ENCODE measurements around the gene MICU1. TPM values are rescaled to one million over a fixed set of nuclear protein-coding genes. Genes with fewer than 3 reads are reported as not detected.
"Not testable (repeated sequence)": the region's sequence is repeated elsewhere in the genome, so short reads cannot be mapped to it uniquely, and the experiment has no call there.

MICU1 gene
- total RNA-seq, 2 donors from 2014 or later = 48.9 to 54.1 TPM

DNA sequence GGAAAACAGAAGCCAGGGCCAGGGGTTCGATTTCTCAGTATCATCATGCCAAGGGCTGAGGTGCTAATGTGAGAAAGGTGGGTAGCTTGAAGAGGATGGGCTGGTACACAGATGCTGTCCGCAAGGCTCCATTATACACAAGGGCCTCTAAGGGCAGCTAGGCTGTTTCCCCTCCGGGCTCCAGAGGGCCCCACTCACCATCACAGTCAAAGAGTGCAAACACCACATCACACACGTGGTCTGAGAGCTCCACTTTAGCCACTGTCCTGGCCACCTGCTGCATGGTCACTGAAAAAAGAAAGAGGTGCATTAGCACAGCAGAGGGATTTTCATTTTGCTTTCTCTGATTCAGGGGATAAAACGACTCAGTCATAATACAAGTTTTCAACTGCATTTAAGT is 250.3 kb downstream of the MICU1 start:
- intact Hi-C loops (cut with DNase I, micrococcal nuclease) = no loop called here
- peak; percentile 61 for ATAC-seq
- DNase-seq = no peak

DNA sequence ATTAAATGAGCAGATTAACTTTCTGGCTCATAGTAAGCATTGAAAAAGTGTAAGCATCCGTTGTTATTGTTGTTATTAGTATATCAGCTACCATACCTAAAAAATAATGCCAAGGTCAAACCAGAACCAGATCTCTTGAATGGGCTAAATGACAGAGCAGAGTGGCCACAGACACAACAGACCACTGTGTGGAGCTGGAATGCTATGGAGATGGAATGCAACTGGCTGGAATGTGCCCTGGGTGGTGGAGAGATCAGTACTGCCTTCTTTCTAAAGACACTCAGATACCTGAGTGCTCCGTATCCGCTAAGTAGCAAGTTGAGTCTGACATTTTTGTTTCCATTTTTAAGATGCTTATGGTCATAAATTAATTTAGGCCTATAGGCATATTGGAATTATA is 250.7 kb downstream of the MICU1 start:
- no peak for DNase-seq
- intact Hi-C loops (cut with DNase I, micrococcal nuclease) = no loop called here
- no peak for ATAC-seq

DNA sequence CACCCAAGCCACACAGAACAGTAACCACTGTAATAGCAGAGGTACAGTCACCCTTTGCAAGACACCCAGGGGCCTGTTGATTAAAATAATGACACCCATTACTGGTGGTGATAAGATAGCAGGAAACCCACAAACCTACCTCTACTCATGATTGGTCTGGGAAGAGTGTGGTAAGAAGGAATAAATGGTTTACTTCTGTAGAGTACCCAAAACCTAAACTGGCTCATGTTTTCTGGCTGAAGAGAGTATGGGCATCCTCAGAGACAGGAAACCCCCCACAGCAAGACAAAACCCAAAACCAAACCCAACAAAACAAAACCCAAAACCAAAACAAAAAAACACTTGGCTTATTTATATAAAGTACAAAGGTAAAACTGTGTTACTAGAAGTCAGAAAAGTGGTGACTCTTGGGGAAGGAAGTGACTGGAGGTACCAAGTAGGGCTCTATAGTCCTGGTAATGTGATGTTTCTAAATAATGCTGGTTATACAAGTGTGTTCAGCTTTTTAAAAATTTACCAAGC is 255.6 kb downstream of the MICU1 start:
- DNase-seq (no peak), ATAC-seq (peak; percentile 12)
- intact Hi-C loops (cut with DNase I, micrococcal nuclease) = no loop called here

DNA sequence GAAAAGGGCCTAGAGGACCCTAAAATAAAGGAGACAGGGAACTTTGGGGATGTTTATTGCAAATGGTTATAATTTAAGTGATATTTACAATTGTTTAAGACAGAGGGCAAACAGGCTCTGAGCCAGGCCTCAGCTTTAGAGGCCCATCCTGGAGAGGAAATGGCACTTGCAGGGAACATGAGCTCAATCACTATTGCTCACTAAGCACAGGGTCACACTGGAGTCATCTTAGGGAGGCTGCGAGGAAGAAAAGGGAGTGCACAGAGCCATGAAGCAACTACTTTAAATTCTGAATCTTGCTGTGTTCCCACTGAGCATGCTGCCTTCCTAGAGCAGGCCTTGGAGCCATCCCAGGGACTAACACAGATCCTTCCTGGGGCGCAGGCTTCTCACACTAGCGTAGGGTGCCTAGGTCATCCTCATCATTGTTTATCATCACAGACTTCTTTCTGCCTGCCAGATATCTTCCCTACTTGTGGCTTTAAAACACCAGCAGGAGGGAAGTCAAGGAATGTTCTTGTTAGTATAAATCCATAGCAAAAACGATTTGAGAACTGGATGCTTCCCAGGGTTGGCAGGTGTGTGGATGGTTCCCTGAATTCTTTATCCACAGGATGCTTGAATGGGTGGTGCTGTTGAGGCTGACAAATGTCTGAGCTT is 258.4 kb downstream of the MICU1 start:
- ATAC-seq (no peak), DNase-seq (no peak)
- intact Hi-C loops (cut with DNase I, micrococcal nuclease) = loop anchor here in 1 of 2 donors (10.0 kb wide), 3 partner anchors 327 to 697 kb away; partner anchors contain the start of gene MCU

DNA sequence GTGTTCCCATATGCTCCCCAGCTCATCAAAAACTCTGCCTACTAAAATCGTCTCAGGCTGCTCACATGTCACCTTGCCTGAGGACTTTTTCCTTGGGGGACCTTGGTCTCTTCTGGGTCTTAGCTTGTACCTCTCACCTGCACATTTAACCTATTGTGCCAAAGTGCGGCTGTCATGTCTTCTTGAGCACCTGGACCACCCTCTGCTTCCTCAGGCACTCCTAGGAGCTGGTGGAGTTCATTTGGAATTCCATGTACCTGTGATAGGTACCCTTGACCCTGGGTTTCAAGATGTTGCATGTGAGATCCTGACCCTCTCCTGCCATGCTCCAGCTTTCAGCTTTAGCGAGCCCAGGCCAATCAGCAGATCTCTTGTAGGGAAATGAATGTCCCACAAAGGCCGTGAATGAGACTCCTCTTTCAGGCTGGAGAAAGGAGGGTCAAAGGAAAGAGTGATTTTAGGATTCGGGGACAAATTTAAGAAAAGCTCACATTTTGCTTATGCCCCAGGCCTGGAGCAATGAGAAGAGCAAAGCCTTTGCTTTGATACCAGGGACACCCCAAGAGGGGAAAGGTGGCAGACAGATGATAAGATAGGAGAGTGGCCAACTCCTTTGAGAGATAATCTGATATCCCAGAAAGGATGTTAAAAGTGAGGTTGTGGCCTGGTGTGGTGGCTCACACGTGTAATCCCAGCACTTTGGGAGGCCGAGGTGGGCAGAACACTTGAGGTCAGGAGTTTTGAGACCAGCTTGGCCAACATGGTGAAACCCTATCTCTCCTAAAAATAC is 260.6 kb downstream of the MICU1 start:
- no peak for ATAC-seq
- intact Hi-C loops (cut with DNase I, micrococcal nuclease) = loop anchor here in 1 of 2 donors (10.0 kb wide), 3 partner anchors 330 to 700 kb away; partner anchors contain the start of gene MCU
- no peak for DNase-seq

DNA sequence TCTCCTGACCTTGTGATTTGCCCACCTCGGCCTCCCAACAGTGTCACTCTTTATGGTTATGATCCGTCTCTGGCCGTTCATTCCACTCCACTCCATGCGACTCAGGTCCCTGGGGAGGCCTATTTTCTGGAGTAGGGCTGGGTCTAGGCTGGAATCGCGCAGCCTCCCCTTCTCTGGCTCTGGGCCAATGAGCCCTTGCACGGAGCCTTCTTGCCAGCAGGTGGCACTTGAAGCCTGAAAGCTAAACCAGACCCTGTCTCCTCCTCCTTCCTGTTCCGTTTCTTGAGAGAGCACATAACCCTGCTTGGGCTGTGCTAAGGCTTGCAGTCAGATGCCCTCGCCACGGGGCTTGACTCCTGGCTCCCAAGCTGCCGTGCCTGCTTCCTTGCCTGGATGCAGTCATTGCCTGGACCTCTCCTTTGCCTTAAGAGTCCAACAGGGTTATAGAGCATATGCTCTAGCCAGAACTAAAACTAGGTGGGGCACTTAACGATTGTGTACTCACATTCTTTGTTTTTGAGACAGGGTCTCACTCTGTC is 261.6 kb downstream of the MICU1 start:
- peak; percentile 72 to 88 for DNase-seq
- intact Hi-C loops (cut with DNase I, micrococcal nuclease) = loop anchor here in 1 of 2 donors (10.0 kb wide), 3 partner anchors 330 to 700 kb away; partner anchors contain the start of gene MCU
- peak; percentile 93 for ATAC-seq

DNA sequence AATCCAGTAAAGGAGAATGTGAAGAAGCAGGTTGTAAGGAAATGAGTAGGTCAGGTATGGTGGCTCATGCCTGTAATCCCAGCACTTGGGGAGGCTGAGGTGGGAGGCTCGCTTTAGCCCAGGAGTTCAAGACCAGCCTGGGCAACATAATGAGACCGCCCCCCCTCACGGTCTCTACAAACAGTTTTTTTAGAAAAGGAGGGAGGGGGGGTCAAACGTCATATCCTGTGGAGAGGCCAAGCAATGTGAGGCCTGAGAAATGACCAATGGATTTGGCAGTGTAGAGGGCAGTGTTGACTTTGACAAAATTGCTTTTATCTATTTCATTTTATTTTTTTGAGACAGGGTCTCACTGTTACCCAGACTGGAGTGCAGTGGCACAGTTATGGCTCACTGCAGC is 268.9 kb downstream of the MICU1 start:
- intact Hi-C loops (cut with DNase I, micrococcal nuclease) = no loop called here
- ATAC-seq = no peak
- no peak for DNase-seq

DNA sequence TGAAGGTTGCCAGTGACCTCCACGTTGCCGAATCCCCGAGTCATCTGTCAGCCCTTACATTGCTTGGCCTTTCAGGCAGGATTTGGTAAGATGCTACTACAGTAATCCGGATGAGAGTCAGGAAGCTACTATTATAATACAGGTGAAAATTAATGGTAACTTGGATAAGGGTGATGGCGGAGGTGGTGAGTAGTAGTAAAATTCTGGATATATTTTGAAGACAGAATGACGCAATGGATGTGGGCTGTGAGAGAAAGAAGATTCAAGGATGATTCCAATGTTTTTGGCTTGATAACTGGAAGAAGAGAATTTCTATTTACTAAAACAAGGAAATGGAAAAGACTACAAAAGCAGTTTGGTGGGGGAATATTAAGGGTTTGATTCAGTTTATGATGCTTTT is 269.8 kb downstream of the MICU1 start:
- no peak for ATAC-seq
- intact Hi-C loops (cut with DNase I, micrococcal nuclease) = no loop called here
- no peak for DNase-seq

DNA sequence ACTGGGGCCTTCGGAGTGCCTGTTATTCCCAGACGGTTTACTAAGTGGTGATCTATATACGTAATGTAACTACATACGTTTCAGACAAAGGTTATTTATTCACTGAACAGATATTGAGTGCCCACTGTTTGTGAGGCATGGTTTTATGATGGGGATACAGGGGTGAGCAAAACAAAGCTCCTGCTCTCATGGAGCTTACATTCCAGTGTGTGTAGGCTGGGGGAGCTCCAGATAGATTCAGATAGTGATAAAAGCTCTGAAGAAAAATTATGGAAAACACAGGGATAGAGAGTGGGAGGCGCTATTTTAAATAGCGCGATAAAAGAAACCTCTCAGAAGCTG is 270.7 kb downstream of the MICU1 start:
- intact Hi-C loops (cut with DNase I, micrococcal nuclease) = no loop called here
- ATAC-seq (no peak), DNase-seq (no peak)

DNA sequence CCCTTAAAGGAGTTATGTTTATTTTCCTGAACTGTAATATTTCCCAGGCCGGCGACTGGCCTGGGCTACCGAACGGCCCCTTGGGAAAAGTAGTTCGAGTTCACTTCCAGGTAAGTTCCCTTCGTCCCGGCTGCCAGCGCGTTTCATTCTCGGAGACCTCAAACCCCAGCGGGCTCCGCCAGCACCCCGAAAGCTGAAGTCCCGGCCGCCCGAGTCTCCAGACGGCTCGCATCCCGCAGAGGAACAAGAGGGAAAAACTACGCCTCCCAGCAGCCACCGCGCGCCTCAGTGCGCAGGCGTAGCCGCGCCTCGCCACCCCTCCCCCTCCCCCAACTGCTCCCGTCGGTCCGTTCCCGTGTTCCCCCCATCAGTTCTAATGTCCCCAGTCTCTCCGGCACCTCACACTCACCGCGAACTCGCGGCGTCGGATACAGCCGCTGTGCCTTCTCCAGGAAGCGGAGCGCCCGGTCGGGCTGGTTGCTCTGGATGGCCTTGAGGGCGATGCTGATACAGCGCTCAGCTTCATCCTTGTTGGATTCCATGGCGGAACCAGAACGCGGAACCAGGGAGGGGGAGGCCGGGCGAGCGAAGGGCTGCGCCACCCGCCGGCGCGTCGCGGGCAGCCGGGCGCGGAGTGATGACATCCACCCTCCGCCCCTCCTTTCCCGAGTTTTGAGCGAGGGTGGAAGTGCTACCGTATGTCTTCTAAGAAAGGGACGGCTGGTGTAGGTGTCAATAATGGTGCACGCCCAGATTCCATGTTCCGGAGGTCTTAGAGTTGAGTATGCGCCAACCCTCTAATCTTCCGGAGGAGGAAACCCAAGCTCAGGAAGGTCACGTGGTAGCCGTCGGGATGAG is 271.3 kb downstream of the MICU1 start, which contains the start of gene DNAJB12:
DNAJB12 (minus strand) TSS at position 564 of the 858 bp plus-strand sequence; CDS start at position 542, 22 bp downstream.
- intact Hi-C loops (cut with DNase I, micrococcal nuclease) = no loop called here
- ATAC-seq = peak; percentile 84
- DNase-seq = peak; percentile 86 to 91

DNA sequence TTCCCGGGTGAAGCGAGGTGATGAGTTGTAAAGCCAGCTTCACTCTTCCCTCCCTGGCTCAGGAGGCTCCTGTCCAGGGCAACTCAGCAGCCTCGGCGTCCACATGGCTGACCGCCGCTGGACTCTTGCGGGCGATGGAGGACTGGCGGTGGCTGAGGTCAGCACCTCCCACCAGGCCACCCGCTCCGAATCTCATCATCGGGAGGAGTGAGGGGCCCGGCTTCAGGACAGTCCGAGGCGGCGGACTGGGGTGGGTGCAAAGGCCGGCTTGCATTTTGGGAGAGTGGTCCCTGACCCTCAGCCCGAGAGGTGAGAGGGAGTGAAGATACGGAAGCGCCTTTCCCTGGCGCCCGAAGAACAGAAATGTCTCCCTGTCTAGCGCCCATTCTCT is 271.9 kb downstream of the MICU1 start:
- intact Hi-C loops (cut with DNase I, micrococcal nuclease) = no loop called here
- ATAC-seq (peak; percentile 10), DNase-seq (no peak)

DNA sequence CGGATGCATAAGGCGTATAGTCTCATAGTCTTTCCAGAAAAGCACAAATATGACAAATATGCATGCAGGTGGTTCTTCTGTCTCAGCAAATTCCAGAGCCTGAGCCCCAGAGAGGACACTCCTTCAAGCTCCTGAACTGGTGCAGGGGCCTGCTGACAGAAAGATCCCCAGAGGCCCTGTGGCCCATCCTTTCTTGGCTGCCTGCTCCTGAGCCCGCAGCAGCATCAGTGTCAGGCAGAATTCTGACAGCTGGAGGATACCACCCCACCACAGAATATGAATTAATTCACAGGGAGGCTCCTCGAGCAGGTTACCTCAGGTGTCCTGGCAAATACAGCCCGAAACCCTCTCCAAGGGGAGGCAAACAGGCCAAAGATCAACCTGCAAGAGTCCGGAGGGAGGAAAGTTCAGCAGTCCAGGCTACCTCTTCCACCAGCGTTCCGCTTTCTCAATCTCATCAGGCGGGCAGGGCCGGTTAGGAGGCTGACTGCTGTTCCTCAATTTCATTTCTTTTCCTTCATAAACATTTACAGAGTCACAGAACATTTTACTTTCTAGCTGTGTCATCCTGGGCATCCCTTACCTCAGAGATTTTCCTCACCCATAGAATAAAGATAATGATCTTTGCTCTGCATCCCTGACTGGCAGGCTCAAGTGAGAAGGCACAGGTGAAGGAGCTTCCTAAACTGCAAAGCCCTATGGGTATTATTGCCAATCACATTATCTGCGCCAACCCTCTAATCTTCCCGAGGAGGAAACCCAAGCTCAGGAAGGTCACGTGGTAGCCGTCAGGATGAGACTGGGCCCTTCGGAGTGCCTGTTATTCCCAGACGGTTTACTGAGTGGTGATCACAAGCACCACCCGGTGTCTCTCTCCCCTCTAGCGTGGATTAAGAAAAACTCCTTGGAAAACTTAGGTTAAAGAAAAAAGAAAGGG is 272.6 kb downstream of the MICU1 start:
- ATAC-seq (peak; percentile 18), DNase-seq (no peak)
- intact Hi-C loops (cut with DNase I, micrococcal nuclease) = no loop called here

DNA sequence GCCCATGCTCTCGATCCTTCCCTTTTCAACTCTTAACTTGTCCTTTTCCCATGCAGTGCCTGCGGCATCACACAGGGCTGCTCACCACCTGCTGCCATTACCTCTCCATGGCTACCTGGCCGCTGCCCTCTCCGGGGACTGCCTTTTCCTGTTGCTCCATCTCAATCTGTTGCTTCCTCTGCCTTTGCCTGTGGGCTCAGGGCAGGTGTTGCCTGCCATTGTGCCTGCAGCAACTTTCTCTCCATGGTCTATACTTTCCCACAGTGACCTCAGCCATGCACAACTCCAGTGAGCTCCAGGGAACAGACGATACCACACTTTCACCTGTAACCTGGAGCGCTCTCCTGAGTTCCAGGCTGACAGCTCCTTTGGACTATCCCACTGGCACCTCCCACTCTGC is 274.4 kb downstream of the MICU1 start:
- ATAC-seq = no peak
- DNase-seq = no peak
- intact Hi-C loops (cut with DNase I, micrococcal nuclease) = no loop called here

DNA sequence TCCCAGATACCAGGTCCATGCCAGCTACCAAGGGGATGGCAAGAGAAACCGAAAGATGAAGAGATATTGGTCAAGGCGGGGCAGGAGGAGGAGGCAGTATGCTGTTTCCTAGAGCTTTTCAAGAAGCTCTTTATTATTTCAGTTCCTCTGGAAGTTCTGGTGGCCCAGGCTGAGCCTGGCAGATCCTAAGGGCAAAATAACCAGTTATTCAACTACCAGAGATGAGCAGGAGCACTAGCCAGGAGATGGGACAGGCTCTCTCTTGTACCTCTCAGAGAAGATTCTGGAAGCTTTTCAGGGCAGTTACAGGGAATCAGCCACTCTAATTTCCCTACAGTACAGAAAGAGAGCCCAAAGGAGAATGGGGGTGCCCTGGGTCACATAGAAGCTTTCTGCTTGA is 276.4 kb downstream of the MICU1 start:
- intact Hi-C loops (cut with DNase I, micrococcal nuclease) = loop anchor here in 1 of 2 donors (10.0 kb wide), 1 partner anchor 225 kb away; no protein-coding TSS in a partner anchor
- no peak for DNase-seq
- no peak for ATAC-seq

DNA sequence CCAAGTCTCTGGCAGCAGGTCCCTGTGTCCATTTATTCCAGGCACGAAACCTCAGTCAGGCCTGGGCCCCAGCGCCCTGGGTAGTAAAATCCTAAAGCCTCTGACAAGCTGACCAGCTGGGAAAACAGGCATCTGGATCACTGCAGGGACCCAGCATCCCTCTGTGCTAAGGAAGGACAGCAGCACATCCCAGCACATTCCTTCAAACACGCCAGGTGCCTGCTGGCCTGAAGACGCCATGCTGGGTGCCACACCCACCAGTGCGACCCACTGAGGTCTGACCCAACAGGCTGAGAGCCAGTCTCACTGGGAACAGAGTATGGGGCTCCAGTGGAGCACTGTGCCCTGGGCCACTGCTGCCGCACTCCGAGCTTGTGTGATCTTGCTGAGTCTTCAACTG is 277.6 kb downstream of the MICU1 start:
- DNase-seq = no peak
- ATAC-seq = no peak
- intact Hi-C loops (cut with DNase I, micrococcal nuclease) = loop anchor here in 1 of 2 donors (10.0 kb wide), 1 partner anchor 223 kb away; no protein-coding TSS in a partner anchor

DNA sequence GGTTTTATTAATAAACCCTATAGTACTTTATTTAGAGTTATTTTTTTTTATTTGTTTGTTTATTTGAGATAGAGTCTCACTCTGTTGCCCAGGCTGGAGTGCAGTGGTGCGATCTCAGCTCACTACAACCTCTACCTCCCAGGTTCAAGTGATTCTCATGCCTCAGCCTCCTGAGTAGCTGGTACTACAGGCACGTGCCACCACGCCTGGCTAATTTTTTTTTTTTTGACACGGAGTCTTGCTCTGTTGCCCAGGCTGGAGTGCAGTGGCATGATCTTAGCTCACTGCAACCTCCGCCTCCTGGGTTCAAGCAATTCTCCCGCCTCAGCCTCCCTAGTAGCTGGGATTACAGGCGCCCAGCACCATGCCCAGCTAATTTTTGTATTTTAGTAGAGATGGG is 279.8 kb downstream of the MICU1 start:
- DNase-seq, ATAC-seq: not testable (repeated sequence)
- intact Hi-C loops (cut with DNase I, micrococcal nuclease) = loop anchor here in 1 of 2 donors (10.0 kb wide), 1 partner anchor 221 kb away; no protein-coding TSS in a partner anchor

DNA sequence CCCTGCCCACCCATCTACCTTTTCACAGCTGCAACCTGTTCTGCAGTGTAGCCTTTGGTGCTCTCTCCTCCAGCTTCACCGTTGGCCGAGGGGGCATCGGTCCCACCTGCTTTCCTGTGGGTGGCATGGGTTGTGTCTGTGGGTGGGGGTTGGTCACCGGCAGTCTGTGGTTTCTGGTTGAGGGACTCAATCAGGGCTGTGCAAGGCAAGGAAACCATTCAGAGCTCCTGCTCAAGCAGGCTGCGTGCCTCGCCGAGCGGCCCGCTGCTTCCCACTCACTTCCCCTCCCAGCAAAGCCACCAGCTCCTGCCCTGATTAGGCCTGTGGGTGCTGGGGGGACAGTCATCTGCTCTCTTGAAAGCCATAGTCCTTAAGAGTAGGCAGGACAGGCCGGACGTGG is 280.9 kb downstream of the MICU1 start:
- DNase-seq (no peak), ATAC-seq (no peak)
- intact Hi-C loops (cut with DNase I, micrococcal nuclease) = loop anchor here in 1 of 2 donors (10.0 kb wide), 1 partner anchor 220 kb away; no protein-coding TSS in a partner anchor

All from left colon (tissue), 2 donors.